H7 (cell line): ENCODE measurements around the gene HRH3. TPM values are rescaled to one million over a fixed set of nuclear protein-coding genes. Genes with fewer than 3 reads are reported as not detected.

Source experiments
- DNase-seq: peaks from one replicate; pipeline ENCODE4 v3.0.0; 2012
- H3K27me3 ChIP-seq: 2 replicates; pipeline ENCODE4 v1.6.0; 2011; ENCODE audit warnings: mild to moderate bottlenecking, low read length; ENCODE audit not compliant: control insufficient read depth, insufficient read depth
- H3K36me3 ChIP-seq: replicated peaks from 2 replicates; pipeline ENCODE4 v1.5.1; 2011; ENCODE audit warnings: low read length; ENCODE audit not compliant: control insufficient read depth, insufficient read depth
- H3K4me3 ChIP-seq: 2 replicates; pipeline ENCODE4 v1.5.1; 2011; ENCODE audit warnings: low read depth, mild to moderate bottlenecking, control low read depth, low read length, moderate library complexity; ENCODE audit not compliant: insufficient read depth
- total RNA-seq: library from RNA; depleted of rRNA; stranded (reverse); fragments of >200 nt; shearing (Covaris generic); gene quantifications from 2 replicates; pipeline ENCODE4 v1.2.3, GENCODE V29; 2014; rRNA removed

HRH3 gene
- 0.85 and 1.9 TPM in 2 replicates for total RNA-seq

GRCh38 chr20:62219992-62220665, at the start of gene HRH3:
Gene HRH3 (minus strand): TSS chr20:62220278. CDS start chr20:62219970, 308 bp downstream.
- Histone ChIP-seq H3K36me3 (no peaks in the 10 kb centered on the region), H3K27me3 (peaks cover 38% of the 10 kb centered on the region), H3K4me3 (peak within 1 kb of the TSS; percentile 33)
- DNase-seq: peak; percentile 99

DNA sequence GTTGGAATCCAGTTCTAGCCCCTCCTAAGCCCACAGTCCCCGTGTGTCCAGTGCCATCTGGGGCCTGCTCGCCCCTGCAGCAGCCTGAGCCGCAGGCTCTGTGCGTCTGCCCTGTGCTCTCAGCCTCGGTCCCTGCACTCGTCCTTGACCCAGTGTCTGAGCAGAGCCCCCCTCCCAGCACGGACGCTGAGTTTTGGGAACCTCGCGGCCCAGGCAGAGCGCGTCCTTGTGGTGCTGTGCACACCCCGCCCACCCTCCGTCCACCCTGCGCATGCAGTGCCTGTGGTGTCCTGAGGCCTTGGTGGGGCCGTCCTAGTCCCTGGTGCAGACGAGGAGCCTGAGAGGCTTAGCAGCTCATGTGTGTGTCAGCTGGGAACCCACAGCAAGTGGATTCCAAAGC, 49.8 kb upstream of the HRH3 start:
- Histone ChIP-seq H3K36me3 (peaks cover 14% of the 10 kb centered on the region), H3K4me3 (no peak overlapping the region), H3K27me3 (no peaks in the 10 kb centered on the region)
- no peak for DNase-seq

DNA sequence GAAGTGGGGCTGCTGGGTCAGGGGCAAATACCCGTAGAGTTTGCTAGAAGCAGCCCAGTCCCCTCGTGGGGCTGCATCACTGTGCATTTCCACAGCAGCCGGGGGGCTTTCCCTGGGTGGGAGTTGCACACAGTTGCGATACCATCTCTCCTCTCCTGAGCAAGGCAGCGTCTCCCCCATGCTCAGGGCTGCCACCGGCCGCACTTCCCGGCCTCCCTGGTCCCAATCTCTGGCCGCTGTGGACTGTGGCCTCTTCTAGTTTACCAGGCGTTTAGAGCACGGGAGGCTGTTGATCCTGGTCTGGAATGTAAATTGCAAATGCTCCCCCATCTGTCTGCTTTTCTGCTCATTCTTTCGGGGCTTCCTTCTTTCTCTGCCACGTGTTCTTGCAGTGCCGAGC, 49.3 kb upstream of the HRH3 start:
- H3K27me3 ChIP-seq: no peaks in the 10 kb centered on the region
- no peak overlapping the region for H3K4me3 ChIP-seq
- DNase-seq: no peak
- peaks cover 16% of the 10 kb centered on the region for H3K36me3 ChIP-seq

GRCh38 chr20:62268228-62268900, 48.3 kb upstream of the HRH3 start:
- no peak for DNase-seq
- Histone ChIP-seq H3K4me3 (no peak overlapping the region), H3K36me3 (peaks cover 15% of the 10 kb centered on the region), H3K27me3 (no peaks in the 10 kb centered on the region)

- DNase-seq: no peak
- Histone ChIP-seq H3K27me3 (no peaks in the 10 kb centered on the region), H3K4me3 (no peak overlapping the region), H3K36me3 (peaks cover 10% of the 10 kb centered on the region)
Measured at GRCh38 chr20:62267543-62267942, 47.5 kb upstream of the HRH3 start.

- DNase-seq: no peak
- Histone ChIP-seq H3K36me3 (peaks cover 6% of the 10 kb centered on the region), H3K4me3 (no peak overlapping the region), H3K27me3 (no peaks in the 10 kb centered on the region)
Measured at GRCh38 chr20:62266851-62267250, 46.8 kb upstream of the HRH3 start.

DNA sequence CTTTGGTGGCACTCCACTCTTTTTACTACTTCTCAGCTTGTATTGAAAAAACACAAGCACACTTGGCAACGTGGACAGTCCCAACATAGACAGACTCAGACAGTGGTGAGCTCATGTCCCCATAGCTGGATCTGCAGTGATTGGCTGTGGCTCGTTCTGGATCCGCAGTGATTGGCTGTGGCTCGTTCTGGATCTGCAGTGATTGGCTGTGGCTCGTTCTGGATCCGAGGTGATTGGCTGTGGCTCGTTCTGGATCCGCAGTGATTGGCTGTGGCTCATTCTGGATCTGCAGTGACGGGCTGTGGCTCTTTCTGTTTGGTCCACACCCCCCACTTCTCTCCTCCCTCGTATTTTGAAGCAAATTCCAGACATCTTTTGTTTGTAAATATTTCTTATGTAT, 46.3 kb upstream of the HRH3 start:
- H3K27me3 ChIP-seq: no peaks in the 10 kb centered on the region
- H3K36me3 ChIP-seq: peaks cover 6% of the 10 kb centered on the region
- no peak overlapping the region for H3K4me3 ChIP-seq
- no peak for DNase-seq

DNA sequence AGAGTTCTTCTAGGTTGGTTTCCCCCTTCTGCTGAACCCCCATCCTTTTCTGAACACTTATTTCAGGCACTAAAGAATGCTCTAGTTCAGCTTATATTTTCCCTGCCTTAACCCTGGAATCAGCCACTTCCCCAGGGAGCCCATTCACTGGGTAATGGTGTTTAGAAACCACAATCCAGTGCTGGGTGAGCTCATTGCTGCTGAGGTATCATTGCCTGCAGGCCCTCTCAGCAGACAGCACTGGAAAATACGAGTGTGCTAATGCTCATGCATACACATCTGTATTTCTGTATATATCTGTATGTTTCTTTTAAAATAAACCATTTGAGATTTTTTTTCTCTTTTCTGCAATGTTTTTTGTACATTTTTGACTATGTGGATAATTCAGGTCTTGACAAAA, 45.3 kb upstream of the HRH3 start:
- Histone ChIP-seq H3K4me3 (no peak overlapping the region), H3K27me3 (no peaks in the 10 kb centered on the region), H3K36me3 (peaks cover 9% of the 10 kb centered on the region)
- no peak for DNase-seq

DNA sequence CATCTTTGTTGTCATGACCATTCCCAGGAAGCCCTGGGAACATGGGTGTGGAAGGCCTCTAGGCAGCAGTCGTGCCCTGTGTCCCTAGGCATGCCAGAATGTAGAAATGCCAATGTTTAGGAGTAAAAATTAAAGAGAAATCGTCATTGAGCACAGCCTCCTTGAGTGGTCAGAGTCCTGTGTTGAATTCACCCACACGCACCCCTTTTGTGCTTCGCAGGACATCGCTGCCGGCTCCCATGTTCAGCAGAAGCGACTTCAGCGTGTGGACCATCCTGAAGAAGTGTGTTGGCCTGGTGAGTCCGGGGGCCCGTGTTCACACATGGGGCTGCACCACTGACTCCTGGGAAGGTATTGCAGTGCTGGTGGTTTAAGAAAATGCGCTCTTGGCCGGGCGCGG, 43.3 kb upstream of the HRH3 start:
- no peak for DNase-seq
- H3K36me3 ChIP-seq: peaks cover 10% of the 10 kb centered on the region
- no peak overlapping the region for H3K4me3 ChIP-seq

GRCh38 chr20:62262064-62262463, 42.0 kb upstream of the HRH3 start:
- Histone ChIP-seq H3K36me3 (peaks cover 10% of the 10 kb centered on the region), H3K27me3 (no peaks in the 10 kb centered on the region), H3K4me3 (no peak overlapping the region)
- DNase-seq: no peak

More for the DNA sequence above, 43.3 kb upstream of the HRH3 start:
- no peaks in the 10 kb centered on the region for H3K27me3 ChIP-seq

DNA sequence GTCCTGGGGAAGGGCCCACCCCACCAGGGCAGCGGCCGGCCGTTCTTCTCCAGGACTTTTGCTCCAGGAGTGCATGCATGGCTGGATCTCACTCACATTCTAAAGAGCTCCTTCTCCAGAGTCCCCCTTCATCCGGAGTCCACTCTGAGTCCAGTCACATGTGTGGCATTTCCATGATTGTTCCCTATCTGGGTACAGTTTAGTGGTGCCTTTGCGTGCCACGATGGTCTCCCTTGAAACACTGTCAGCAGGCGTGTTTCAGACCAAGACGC, 39.2 kb upstream of the HRH3 start:
- no peak for DNase-seq
- H3K36me3 ChIP-seq: peaks cover 10% of the 10 kb centered on the region

GRCh38 chr20:62258499-62259293, 38.6 kb upstream of the HRH3 start:
- Histone ChIP-seq H3K36me3 (peaks cover 10% of the 10 kb centered on the region), H3K27me3 (no peaks in the 10 kb centered on the region), H3K4me3 (no peak overlapping the region)
- no peak for DNase-seq

More for the DNA sequence above, 39.2 kb upstream of the HRH3 start:
- H3K27me3 ChIP-seq: no peaks in the 10 kb centered on the region
- no peak overlapping the region for H3K4me3 ChIP-seq

DNA sequence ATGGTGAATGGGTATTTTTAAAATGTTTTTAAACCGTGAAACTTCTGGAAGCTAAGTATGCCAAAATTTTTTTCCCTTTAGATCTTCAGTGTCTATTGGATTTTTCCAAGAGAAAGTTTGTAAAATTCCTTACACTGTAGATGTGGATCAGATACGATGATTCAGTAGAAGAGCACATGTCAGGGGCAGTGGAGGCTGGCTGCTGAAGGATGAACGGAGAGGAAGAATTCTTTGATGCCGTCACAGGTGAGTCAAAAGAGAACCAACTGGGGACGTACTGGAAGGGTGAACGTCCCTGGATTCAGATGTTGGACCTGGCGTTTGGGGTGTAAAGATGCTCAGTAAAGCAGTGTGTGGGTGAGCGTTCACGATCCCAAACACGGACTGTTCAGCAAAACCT, 35.9 kb upstream of the HRH3 start:
- no peak for DNase-seq
- peaks cover 7% of the 10 kb centered on the region for H3K36me3 ChIP-seq
- H3K27me3 ChIP-seq: no peaks in the 10 kb centered on the region
- no peak overlapping the region for H3K4me3 ChIP-seq

DNA sequence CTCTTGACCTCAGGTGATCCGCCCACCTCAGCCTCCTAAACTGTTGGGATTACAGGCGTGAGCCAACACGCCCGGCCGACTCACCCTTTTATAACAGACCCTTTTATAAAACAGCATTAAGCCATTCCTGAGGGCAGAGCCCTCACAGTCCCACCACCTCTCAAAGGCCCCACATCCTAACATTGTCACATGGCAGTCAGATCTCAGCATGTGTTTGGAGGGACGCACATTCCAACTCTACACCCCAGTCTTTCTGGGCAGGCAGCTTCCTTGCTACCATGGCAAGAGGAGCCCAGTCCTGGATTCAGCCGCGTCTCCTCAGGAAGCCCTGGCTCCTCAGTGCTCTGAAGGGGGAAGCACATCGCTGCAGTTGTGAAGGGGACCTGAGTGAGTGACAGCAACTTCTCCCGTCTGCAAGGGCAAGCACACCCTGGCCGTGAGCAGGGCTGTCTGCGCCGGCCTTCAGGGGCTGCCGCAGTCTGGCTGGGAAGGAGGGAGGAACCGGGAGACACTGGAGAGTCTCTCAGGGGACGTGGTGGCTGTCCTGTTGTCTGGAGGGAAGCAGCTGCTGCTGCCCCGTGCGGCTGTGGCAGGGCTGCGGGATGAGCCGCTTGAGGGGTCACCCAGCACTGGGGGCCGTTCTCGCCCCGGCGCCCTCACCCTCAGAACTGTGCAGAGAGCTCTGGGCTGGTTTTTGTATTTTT, 34.1 kb upstream of the HRH3 start:
- no peak overlapping the region for H3K4me3 ChIP-seq
- no peaks in the 10 kb centered on the region for H3K27me3 ChIP-seq
- DNase-seq: peak; percentile 72
- H3K36me3 ChIP-seq: peaks cover 4% of the 10 kb centered on the region
